ENCODE data around the gene STK33. TPM values are rescaled to one million over a fixed set of nuclear protein-coding genes. Genes with fewer than 3 reads are reported as not detected.

Gene STK33
- total RNA-seq, 1 donor from 2014 or later: 17.9 TPM

- H3K4me3 Mint-ChIP-seq (ENCODE audit: unreplicated experiment): no peak overlapping the region
- H3K36me3 Mint-ChIP-seq (ENCODE audit: low read depth, unreplicated experiment): no peaks in the 10 kb centered on the region
- H3K27ac Mint-ChIP-seq (ENCODE audit: unreplicated experiment): no peak overlapping the region
- H3K4me1 Mint-ChIP-seq (ENCODE audit: unreplicated experiment): no peaks in the 10 kb centered on the region
- no peak for DNase-seq (ENCODE audit: low spot score)
- no peaks in the 10 kb centered on the region for H3K27me3 Mint-ChIP-seq (ENCODE audit: unreplicated experiment)
- TF ChIP-seq, protein P1, sequence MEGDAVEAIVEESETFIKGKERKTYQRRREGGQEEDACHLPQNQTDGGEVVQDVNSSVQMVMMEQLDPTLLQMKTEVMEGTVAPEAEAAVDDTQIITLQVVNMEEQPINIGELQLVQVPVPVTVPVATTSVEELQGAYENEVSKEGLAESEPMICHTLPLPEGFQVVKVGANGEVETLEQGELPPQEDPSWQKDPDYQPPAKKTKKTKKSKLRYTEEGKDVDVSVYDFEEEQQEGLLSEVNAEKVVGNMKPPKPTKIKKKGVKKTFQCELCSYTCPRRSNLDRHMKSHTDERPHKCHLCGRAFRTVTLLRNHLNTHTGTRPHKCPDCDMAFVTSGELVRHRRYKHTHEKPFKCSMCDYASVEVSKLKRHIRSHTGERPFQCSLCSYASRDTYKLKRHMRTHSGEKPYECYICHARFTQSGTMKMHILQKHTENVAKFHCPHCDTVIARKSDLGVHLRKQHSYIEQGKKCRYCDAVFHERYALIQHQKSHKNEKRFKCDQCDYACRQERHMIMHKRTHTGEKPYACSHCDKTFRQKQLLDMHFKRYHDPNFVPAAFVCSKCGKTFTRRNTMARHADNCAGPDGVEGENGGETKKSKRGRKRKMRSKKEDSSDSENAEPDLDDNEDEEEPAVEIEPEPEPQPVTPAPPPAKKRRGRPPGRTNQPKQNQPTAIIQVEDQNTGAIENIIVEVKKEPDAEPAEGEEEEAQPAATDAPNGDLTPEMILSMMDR (IDR thresholded peaks at IDR 0.05; ENCODE audit: unreplicated experiment): no peak
- no peaks in the 10 kb centered on the region for H3K9me3 Mint-ChIP-seq (ENCODE audit: unreplicated experiment)
Observed at GRCh38 chr11:8362899-8363298, 231.1 kb downstream of the STK33 start.

- no peaks in the 10 kb centered on the region for H3K36me3 Mint-ChIP-seq (ENCODE audit: low read depth, unreplicated experiment)
- no peaks in the 10 kb centered on the region for H3K9me3 Mint-ChIP-seq (ENCODE audit: unreplicated experiment)
- H3K4me1 Mint-ChIP-seq (ENCODE audit: unreplicated experiment): no peaks in the 10 kb centered on the region
- TF ChIP-seq, protein P1 (IDR thresholded peaks at IDR 0.05; ENCODE audit: unreplicated experiment): no peak
- no peaks in the 10 kb centered on the region for H3K27me3 Mint-ChIP-seq (ENCODE audit: unreplicated experiment)
- no peak overlapping the region for H3K4me3 Mint-ChIP-seq (ENCODE audit: unreplicated experiment)
- no peak for DNase-seq (ENCODE audit: low spot score)
- H3K27ac Mint-ChIP-seq (ENCODE audit: unreplicated experiment): no peak overlapping the region
Observed at GRCh38 chr11:8362491-8362890, 231.5 kb downstream of the STK33 start.

DNA sequence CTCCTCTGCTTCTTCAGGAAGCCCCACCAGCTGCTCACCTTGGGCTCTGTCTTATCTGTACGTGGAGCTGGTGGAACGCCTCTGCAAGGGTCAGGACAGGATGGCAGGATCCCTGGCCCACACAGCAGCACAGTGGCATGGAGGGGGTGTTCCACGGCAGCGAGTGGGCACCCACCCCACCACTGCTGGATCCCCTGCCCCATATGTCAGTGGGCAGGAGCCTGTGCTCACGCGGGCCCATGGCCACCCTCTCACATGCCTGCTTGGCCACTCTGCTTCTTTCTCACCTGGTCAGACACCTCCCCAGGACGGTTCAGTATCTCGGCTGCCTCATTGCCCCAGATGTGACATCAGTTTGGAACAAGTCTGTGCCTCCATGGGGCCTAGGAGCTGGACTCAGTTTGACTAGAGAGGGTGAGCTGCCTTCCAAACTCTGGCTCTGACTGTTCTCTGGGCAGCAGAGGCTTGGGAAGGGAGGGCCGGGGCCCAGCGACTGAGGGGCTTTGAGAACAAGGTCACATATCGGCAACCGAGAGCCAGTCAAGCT is 232.3 kb downstream of the STK33 start:
- no peak for DNase-seq (ENCODE audit: low spot score)
- TF ChIP-seq, protein P1 (IDR thresholded peaks at IDR 0.05; ENCODE audit: unreplicated experiment): no peak
- H3K4me3 Mint-ChIP-seq (ENCODE audit: unreplicated experiment): no peak overlapping the region
- no peak overlapping the region for H3K27ac Mint-ChIP-seq (ENCODE audit: unreplicated experiment)
- H3K4me1 Mint-ChIP-seq (ENCODE audit: unreplicated experiment): no peaks in the 10 kb centered on the region
- H3K9me3 Mint-ChIP-seq (ENCODE audit: unreplicated experiment): no peaks in the 10 kb centered on the region
- H3K27me3 Mint-ChIP-seq (ENCODE audit: unreplicated experiment): no peaks in the 10 kb centered on the region
- H3K36me3 Mint-ChIP-seq (ENCODE audit: low read depth, unreplicated experiment): no peaks in the 10 kb centered on the region

DNA sequence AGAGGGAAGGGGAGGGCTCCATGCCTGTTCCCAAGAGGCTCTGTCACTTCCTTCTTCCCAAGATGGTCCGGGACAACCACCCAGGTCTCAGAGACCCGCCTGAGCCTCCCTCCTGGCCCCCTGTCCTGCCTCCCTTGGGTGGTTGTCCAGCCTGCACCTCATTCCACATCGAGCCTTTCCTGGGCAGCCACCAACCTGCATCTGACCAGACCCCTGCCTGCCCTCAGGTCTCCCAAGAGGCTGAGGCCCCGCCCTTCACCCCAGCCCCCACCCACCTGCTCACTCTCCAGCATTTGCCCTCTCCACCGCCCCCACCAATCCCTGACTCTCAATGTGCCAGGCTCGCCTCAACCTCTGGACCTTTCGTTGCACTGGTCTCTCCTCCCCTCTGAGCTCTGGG is 232.8 kb downstream of the STK33 start:
- Mint-ChIP-seq H3K9me3 (ENCODE audit: unreplicated experiment) (no peaks in the 10 kb centered on the region), H3K4me1 (ENCODE audit: unreplicated experiment) (no peaks in the 10 kb centered on the region), H3K27ac (ENCODE audit: unreplicated experiment) (no peak overlapping the region), H3K27me3 (ENCODE audit: unreplicated experiment) (no peaks in the 10 kb centered on the region), H3K36me3 (ENCODE audit: low read depth, unreplicated experiment) (no peaks in the 10 kb centered on the region), H3K4me3 (ENCODE audit: unreplicated experiment) (no peak overlapping the region)
- TF ChIP-seq, protein P1 (IDR thresholded peaks at IDR 0.05; ENCODE audit: unreplicated experiment): no peak
- DNase-seq (ENCODE audit: low spot score): no peak

GRCh38 chr11:8360086-8360828 is 233.8 kb downstream of the STK33 start:
- Mint-ChIP-seq H3K27ac (ENCODE audit: unreplicated experiment) (no peak overlapping the region), H3K4me1 (ENCODE audit: unreplicated experiment) (no peaks in the 10 kb centered on the region), H3K9me3 (ENCODE audit: unreplicated experiment) (no peaks in the 10 kb centered on the region), H3K4me3 (ENCODE audit: unreplicated experiment) (no peak overlapping the region), H3K36me3 (ENCODE audit: low read depth, unreplicated experiment) (no peaks in the 10 kb centered on the region), H3K27me3 (ENCODE audit: unreplicated experiment) (peaks cover 2% of the 10 kb centered on the region)
- DNase-seq (ENCODE audit: low spot score): no peak
- TF ChIP-seq, protein P1 (IDR thresholded peaks at IDR 0.05; ENCODE audit: unreplicated experiment): no peak

Measured in endothelial cell (in vitro differentiated cells).